GM18517 (cell line): ENCODE results near the gene KAZN.

ENCODE experiments used
- ATAC-seq: cut with Tn5 transposase; IDR thresholded peaks from one replicate; pipeline ENCODE4 v1.9.1; 2021; ENCODE audit warnings: mild to moderate bottlenecking, moderate library complexity; ENCODE audit not compliant: unreplicated experiment

Gene KAZN

DNA sequence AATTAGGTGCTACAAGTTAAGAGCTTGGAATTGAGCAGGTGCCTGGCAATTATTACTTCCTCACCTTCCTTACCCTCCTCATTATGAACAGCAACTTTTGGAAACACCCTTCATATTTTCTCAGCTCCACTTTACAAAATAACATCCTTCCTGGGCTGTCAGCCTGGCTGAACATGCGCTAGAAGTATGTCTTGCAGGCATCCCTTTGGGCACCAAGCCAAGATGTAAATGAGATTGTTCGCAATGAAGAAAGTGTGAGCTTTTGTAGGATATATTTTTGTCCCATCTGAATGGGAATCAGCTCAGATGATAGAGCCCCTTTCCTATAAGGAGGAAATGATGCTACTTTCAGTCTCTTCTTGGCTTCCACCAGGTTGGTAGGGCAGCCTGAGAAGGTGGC lies 245.9 kb downstream of the KAZN start:
- no peak for ATAC-seq

DNA sequence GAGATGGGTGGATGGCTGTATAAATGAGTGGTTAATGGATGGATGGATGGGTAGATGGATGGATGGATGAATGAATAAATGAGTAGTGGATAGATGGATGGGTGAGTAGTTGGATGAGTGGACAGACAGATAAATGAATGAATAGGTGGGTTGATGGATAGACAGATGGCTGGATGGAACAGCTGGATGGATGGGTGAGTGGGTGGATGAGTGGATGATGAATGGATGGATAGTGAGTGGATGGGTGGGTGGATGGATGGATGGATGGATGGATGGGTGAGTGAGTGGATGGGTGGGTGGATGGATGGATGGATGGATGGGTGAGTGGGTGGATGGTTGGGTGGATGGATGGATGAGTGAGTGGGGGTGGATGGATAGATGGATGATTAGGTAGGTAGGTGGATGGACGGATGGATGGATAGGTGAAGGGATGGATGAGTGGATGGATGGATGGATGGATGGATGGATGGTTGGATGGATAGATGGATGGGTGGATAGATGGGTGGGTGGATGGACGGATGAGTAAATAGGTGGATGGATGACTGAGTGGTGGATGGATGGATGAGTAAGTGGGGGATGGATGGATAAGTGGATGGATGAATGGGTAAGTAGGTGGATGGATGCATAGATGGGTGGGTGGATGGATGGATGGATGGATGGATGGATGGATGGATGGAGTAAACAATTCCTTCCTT lies 246.6 kb downstream of the KAZN start:
- no peak for ATAC-seq

- no peak for ATAC-seq
Observed at GRCh38 chr1:14845851-14846250, 247.4 kb downstream of the KAZN start.

- no peak for ATAC-seq
Observed at GRCh38 chr1:14846688-14847087, 248.2 kb downstream of the KAZN start.

GRCh38 chr1:14848203-14848602 lies 249.7 kb downstream of the KAZN start:
- ATAC-seq = no peak

- ATAC-seq = no peak
Observed at GRCh38 chr1:14848625-14849024, 250.1 kb downstream of the KAZN start.

GRCh38 chr1:14849038-14849437 lies 250.6 kb downstream of the KAZN start:
- ATAC-seq = no peak

- ATAC-seq = no peak
Observed at GRCh38 chr1:14850563-14850962, 252.1 kb downstream of the KAZN start.

DNA sequence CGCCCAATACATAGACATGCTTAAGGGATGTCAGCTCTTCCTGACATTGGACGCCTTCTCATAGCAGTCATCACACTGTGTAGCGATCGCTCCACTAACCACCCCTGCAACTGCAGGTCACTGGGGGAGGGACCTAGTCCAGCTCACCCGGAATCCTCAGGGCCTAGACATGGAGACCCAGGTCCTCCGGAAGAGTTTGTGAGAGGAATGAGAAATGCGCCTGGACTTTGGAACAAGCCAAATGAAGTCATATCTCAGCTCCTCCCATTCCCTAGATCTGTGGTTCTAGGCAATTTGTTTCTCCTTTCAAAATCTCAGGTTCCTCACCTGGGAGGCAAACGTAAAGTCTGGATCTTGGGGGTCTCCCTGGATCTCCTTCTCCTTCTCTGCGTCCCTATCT lies 253.3 kb downstream of the KAZN start:
- ATAC-seq = no peak

DNA sequence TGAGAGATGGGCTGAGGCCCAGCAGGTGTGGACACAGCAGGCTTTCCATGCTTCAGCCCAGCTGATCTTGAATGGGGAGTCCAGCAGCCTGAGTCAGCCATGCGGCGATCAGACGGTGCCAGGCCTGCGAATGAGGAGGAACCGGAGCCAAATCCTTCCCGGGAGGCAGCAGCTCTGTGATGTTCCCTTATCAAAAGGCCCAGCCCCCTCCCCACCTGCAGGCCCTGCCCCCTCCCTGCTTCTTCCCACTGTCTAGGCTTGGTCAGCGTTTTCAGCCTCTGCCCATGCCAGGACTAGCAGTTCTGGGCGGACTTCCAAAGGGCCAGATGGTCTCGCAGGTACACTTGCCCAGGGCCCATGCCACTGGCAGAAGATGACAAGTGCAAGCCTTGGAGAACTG lies 253.8 kb downstream of the KAZN start:
- ATAC-seq = no peak

- no peak for ATAC-seq
Observed at GRCh38 chr1:14853518-14853917, 255.0 kb downstream of the KAZN start.

GRCh38 chr1:14855268-14855667 lies 256.8 kb downstream of the KAZN start:
- no peak for ATAC-seq

- no peak for ATAC-seq
Observed at GRCh38 chr1:14855801-14856200, 257.3 kb downstream of the KAZN start.

- ATAC-seq = no peak
Observed at GRCh38 chr1:14857436-14858195, 259.1 kb downstream of the KAZN start.

- no peak for ATAC-seq
Observed at GRCh38 chr1:14862114-14862771, 263.8 kb downstream of the KAZN start.

DNA sequence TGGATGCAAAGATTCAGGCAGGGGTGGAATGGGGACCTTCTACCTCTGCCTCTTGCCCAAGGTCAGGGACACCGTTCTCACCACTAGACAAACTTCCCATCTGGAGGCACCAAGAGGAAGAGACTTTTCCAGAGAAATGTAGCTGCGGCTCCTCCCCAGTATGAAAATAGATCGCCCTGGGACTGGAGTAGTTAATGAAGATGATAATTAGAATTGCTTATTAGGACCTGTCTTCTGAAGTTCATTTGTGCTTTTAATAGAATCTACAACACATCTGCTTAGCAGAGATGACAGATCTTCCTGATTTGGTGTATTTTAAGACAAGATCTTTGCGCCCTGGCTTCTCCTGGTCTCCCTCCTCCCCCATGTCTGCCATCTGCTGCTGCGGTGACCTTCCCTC lies 266.6 kb downstream of the KAZN start:
- ATAC-seq = no peak

- no peak for ATAC-seq
Observed at GRCh38 chr1:14866911-14867612, 268.6 kb downstream of the KAZN start.

GRCh38 chr1:14869187-14869586 lies 270.7 kb downstream of the KAZN start:
- ATAC-seq = no peak

GRCh38 chr1:14871218-14871970 lies 272.9 kb downstream of the KAZN start:
- no peak for ATAC-seq

DNA sequence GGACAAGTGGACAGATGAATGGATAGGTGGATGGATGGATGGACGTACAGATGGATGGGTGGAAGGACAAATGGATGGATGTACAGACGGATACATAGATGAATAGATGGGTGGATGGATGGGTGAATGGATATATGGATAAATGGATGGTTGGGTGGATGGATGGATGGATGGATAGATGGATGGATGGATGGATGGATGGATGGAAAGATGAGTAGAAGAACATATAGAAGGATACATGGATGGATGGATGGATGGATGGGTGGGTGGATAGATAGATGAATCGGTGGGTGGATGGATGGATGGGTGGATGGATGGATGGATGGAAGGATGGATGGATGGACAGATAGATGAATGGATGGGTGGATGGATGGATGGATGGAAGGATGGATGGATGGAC lies 274.3 kb downstream of the KAZN start:
- no peak for ATAC-seq

- no peak for ATAC-seq
Observed at GRCh38 chr1:14873677-14874076, 275.2 kb downstream of the KAZN start.
